ENCODE measurements around the gene FAM241A. TPM values are rescaled to one million over a fixed set of nuclear protein-coding genes. Genes with fewer than 3 reads are reported as not detected.
A peak's percentile ranks its signal among the peaks of the same experiment; 100 is the strongest.

Gene FAM241A
- total and polyA plus RNA-seq, 9 of the 15 experiments (the other 6 are each of a cell fraction or from before 2014, with no cell fraction given) = 2.3 to 8.5 (median 5.3) TPM

DNA sequence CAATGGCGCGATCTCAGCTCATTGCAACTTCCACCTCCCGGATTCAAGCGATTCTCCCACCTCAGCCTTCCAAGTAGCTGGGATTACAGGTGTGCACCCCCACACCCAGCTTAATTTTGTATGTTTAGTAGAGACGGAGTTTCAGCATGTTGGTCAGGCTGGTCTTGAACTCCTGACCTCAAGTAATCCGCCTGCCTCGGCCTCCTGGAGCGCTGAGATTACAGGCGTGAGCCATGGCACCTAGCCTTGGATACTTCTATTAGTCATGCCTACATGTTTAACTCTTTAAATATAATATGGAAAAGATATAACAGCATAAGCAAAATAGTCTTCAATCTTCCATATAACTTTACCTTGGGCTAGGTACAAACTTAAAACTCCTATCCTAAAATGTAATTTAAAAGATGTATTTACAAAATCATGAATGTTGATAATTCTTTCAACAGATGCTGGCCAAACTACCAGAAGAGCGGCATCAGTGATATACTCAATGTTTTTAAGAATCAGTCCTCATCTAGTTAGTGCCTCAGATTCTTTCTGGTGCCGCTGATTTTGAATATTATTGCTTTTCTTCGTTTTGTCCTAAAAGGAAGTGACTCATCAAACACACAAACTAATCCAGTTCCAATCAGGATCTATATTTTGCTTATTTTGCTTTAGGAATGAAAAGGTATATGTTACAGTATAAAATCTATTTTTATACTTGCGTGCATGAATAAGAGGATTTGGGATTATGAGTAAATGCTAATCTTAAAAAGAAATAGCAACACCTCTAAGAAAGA lies 23.7 kb downstream of the FAM241A start (continued):
- TF ChIP-seq RB1 (IDR thresholded peaks at IDR 0.05; ENCODE audit: low read depth) = no peak
- no peak for TF ChIP-seq POLR2H (tag; IDR thresholded peaks at IDR 0.05; ENCODE audit: low read depth)
- no peak for TF ChIP-seq SIRT6 (IDR thresholded peaks at IDR 0.05; ENCODE audit: low read depth, low read length)
- no peak for TF ChIP-seq SMAD3 (CRISPR knock-in tag; conservative IDR thresholded peaks at IDR 0.05)
- no peak for TF ChIP-seq GABPB1 (CRISPR knock-in tag; IDR thresholded peaks at IDR 0.05)
- TF ChIP-seq KLF1 (tag; IDR thresholded peaks at IDR 0.05) = no peak
- no peak for TF ChIP-seq HDAC3 (IDR thresholded peaks at IDR 0.05; ENCODE audit: borderline replicate concordance, partially characterized antibody)
- peak; percentile 69 for TF ChIP-seq CBFA2T3 (IDR thresholded peaks at IDR 0.05)
- no peak for TF ChIP-seq ZNF408 (CRISPR knock-in tag; IDR thresholded peaks at IDR 0.05; ENCODE audit: low read depth)
- TF ChIP-seq, protein P1, sequence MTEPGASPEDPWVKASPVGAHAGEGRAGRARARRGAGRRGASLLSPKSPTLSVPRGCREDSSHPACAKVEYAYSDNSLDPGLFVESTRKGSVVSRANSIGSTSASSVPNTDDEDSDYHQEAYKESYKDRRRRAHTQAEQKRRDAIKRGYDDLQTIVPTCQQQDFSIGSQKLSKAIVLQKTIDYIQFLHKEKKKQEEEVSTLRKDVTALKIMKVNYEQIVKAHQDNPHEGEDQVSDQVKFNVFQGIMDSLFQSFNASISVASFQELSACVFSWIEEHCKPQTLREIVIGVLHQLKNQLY (CRISPR knock-in tag; conservative IDR thresholded peaks at IDR 0.05) = no peak
- TF ChIP-seq, protein P2, sequence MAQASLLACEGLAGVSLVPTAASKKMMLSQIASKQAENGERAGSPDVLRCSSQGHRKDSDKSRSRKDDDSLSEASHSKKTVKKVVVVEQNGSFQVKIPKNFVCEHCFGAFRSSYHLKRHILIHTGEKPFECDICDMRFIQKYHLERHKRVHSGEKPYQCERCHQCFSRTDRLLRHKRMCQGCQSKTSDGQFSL (CRISPR knock-in tag; IDR thresholded peaks at IDR 0.05) = no peak
- TF ChIP-seq, protein P2 (tag; IDR thresholded peaks at IDR 0.05) = no peak
- no peak for TF ChIP-seq ZNF263 (CRISPR knock-in tag; IDR thresholded peaks at IDR 0.05; ENCODE audit: borderline replicate concordance)
- no peak for TF ChIP-seq HNRNPLL (IDR thresholded peaks at IDR 0.05; ENCODE audit: low read depth, low read length, poor library complexity, severe bottlenecking)
- TF ChIP-seq, protein P3, sequence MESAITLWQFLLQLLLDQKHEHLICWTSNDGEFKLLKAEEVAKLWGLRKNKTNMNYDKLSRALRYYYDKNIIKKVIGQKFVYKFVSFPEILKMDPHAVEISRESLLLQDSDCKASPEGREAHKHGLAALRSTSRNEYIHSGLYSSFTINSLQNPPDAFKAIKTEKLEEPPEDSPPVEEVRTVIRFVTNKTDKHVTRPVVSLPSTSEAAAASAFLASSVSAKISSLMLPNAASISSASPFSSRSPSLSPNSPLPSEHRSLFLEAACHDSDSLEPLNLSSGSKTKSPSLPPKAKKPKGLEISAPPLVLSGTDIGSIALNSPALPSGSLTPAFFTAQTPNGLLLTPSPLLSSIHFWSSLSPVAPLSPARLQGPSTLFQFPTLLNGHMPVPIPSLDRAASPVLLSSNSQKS (CRISPR knock-in tag; IDR thresholded peaks at IDR 0.05) = no peak
- TF ChIP-seq, protein P4, sequence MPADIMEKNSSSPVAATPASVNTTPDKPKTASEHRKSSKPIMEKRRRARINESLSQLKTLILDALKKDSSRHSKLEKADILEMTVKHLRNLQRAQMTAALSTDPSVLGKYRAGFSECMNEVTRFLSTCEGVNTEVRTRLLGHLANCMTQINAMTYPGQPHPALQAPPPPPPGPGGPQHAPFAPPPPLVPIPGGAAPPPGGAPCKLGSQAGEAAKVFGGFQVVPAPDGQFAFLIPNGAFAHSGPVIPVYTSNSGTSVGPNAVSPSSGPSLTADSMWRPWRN (IDR thresholded peaks at IDR 0.05; ENCODE audit: low read depth) = no peak
- peak; percentile 70; the same call in 1 of the 2 replicates for TF ChIP-seq ZNF175 (CRISPR knock-in tag; IDR thresholded peaks at IDR 0.05; ENCODE audit: low read depth)

All from K562 (cell line).